ENCODE data around the gene XIAP.
"Not testable (repeated sequence)": the region's sequence is repeated elsewhere in the genome, so short reads cannot be mapped to it uniquely, and the experiment has no call there.

XIAP gene

GRCh38 chrX:123920105-123920785, 60.4 kb downstream of the XIAP start:
- no peak for TF ChIP-seq CTCF (IDR thresholded peaks at IDR 0.05)
- Histone ChIP-seq H3K27me3 (no peaks in the 10 kb centered on the region), H3K27ac (no peak overlapping the region), H3K9me3 (no peaks in the 10 kb centered on the region), H3K4me1 (ENCODE audit: control insufficient read depth in 1 of 2, insufficient read depth in 1 of 2, low read depth in 1 of 2, low read length in 1 of 2) (no peaks in the 10 kb centered on the region), H3K4me3 (ENCODE audit: low read depth in 1 of 2, low read length in 1 of 2) (no peak overlapping the region), H3K36me3 (no peaks in the 10 kb centered on the region)

GRCh38 chrX:123923211-123923610, 63.4 kb downstream of the XIAP start:
- H3K27ac ChIP-seq: no peak overlapping the region

GRCh38 chrX:123924186-123924585, 64.3 kb downstream of the XIAP start:
- Histone ChIP-seq H3K9me3 (no peaks in the 10 kb centered on the region), H3K36me3 (no peaks in the 10 kb centered on the region), H3K4me3 (ENCODE audit: low read depth in 1 of 2, low read length in 1 of 2) (no peak overlapping the region), H3K4me1 (ENCODE audit: control insufficient read depth in 1 of 2, insufficient read depth in 1 of 2, low read depth in 1 of 2, low read length in 1 of 2) (no peaks in the 10 kb centered on the region), H3K27me3 (no peaks in the 10 kb centered on the region), H3K27ac (no peak overlapping the region)
- no peak for TF ChIP-seq CTCF (IDR thresholded peaks at IDR 0.05)

More at GRCh38 chrX:123923211-123923610, 63.4 kb downstream of the XIAP start:
- Histone ChIP-seq H3K4me1 (ENCODE audit: control insufficient read depth in 1 of 2, insufficient read depth in 1 of 2, low read depth in 1 of 2, low read length in 1 of 2) (no peaks in the 10 kb centered on the region), H3K27me3 (no peaks in the 10 kb centered on the region), H3K36me3 (no peaks in the 10 kb centered on the region), H3K4me3 (ENCODE audit: low read depth in 1 of 2, low read length in 1 of 2) (no peak overlapping the region), H3K9me3 (no peaks in the 10 kb centered on the region)
- no peak for TF ChIP-seq CTCF (IDR thresholded peaks at IDR 0.05)

- no peaks in the 10 kb centered on the region for H3K27me3 ChIP-seq
- H3K9me3 ChIP-seq: no peaks in the 10 kb centered on the region
- TF ChIP-seq CTCF (IDR thresholded peaks at IDR 0.05): no peak
- no peaks in the 10 kb centered on the region for H3K4me1 ChIP-seq (ENCODE audit: control insufficient read depth in 1 of 2, insufficient read depth in 1 of 2, low read depth in 1 of 2, low read length in 1 of 2)
- no peak overlapping the region for H3K27ac ChIP-seq
- no peaks in the 10 kb centered on the region for H3K36me3 ChIP-seq
- H3K4me3 ChIP-seq (ENCODE audit: low read depth in 1 of 2, low read length in 1 of 2): no peak overlapping the region
These were observed 68.0 kb downstream of the XIAP start for GRCh38 chrX:123927845-123928244.

- H3K27me3 ChIP-seq; H3K9me3 ChIP-seq; H3K36me3 ChIP-seq; H3K4me1 ChIP-seq (ENCODE audit: control insufficient read depth in 1 of 2, insufficient read depth in 1 of 2, low read depth in 1 of 2, low read length in 1 of 2); H3K27ac ChIP-seq; H3K4me3 ChIP-seq (ENCODE audit: low read depth in 1 of 2, low read length in 1 of 2): not testable (repeated sequence)
These were observed 72.2 kb downstream of the XIAP start for GRCh38 chrX:123932055-123932454.

- no peaks in the 10 kb centered on the region for H3K27me3 ChIP-seq
- H3K36me3 ChIP-seq: no peaks in the 10 kb centered on the region
- no peaks in the 10 kb centered on the region for H3K9me3 ChIP-seq
- no peak overlapping the region for H3K4me3 ChIP-seq (ENCODE audit: low read depth in 1 of 2, low read length in 1 of 2)
- no peaks in the 10 kb centered on the region for H3K4me1 ChIP-seq (ENCODE audit: control insufficient read depth in 1 of 2, insufficient read depth in 1 of 2, low read depth in 1 of 2, low read length in 1 of 2)
- TF ChIP-seq CTCF (IDR thresholded peaks at IDR 0.05): no peak
- no peak overlapping the region for H3K27ac ChIP-seq
These were observed 83.2 kb downstream of the XIAP start for GRCh38 chrX:123943074-123943473.
